ENCODE results near the gene PRSS50. TPM values are rescaled to one million over a fixed set of nuclear protein-coding genes. Genes with fewer than 3 reads are reported as not detected.

The PRSS50 gene
- total RNA-seq, 2 donors from 2014 or later = 2.6 to 3.1 TPM

DNA sequence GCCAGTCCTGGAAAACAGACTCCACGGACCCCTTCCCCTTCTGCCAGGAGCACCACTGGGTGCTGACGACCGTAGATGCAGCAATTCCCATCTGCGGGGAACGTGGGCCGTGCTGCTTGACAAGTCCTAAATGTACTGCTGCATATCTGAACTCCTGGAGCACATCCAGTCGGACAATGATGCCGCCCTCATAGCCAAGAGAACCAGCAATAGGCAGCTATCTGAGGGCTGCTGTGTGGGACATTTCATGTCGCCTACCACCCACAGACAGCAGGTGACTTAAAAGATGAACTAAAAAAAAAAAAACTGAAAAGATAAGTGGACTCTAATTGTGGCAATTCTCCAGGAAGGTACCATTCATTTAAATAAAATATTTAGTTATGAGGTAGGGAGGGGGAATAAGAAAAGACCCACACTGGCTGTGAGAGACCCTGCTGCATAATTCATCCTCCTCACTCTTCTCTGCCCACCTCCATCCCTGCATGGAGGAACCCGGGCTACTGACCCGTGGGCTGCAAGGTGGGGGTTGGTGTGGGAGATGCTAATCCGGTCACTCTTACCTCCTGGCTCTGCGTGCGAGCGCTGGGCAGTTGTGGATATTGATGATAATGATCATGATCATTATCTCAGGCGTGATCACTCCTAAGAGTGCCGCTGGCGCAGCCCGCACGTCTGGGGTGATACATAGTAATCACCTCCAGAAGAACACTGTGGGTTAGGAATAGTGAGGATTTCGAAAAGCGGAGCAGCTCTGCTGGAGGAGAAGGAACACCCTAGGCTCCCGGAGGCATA lies 52.5 kb downstream of the PRSS50 start:
- ATAC-seq (no peak), DNase-seq (no peak)
- Histone ChIP-seq H3K4me1 (peaks cover 15% of the 10 kb centered on the region), H3K4me3 (no peak overlapping the region), H3K27me3 (no peaks in the 10 kb centered on the region), H3K36me3 (replicated peaks in 1 of 2; ENCODE audit: insufficient read depth in 1 of 2, low read depth in 2 of 2) (no peaks in the 10 kb centered on the region), H3K9me3 (no peaks in the 10 kb centered on the region), H3K27ac (no peak overlapping the region)
- TF ChIP-seq, protein P1, sequence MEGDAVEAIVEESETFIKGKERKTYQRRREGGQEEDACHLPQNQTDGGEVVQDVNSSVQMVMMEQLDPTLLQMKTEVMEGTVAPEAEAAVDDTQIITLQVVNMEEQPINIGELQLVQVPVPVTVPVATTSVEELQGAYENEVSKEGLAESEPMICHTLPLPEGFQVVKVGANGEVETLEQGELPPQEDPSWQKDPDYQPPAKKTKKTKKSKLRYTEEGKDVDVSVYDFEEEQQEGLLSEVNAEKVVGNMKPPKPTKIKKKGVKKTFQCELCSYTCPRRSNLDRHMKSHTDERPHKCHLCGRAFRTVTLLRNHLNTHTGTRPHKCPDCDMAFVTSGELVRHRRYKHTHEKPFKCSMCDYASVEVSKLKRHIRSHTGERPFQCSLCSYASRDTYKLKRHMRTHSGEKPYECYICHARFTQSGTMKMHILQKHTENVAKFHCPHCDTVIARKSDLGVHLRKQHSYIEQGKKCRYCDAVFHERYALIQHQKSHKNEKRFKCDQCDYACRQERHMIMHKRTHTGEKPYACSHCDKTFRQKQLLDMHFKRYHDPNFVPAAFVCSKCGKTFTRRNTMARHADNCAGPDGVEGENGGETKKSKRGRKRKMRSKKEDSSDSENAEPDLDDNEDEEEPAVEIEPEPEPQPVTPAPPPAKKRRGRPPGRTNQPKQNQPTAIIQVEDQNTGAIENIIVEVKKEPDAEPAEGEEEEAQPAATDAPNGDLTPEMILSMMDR (IDR thresholded peaks at IDR 0.05) = no peak
- TF ChIP-seq POLR2A (IDR thresholded peaks at IDR 0.05) = no peak
- intact Hi-C loops (cut with DNase I) = no loop called here
- 74 to 80% methylated on average over 19 to 23 of the region's 23 CpGs for WGBS, 2 donors

DNA sequence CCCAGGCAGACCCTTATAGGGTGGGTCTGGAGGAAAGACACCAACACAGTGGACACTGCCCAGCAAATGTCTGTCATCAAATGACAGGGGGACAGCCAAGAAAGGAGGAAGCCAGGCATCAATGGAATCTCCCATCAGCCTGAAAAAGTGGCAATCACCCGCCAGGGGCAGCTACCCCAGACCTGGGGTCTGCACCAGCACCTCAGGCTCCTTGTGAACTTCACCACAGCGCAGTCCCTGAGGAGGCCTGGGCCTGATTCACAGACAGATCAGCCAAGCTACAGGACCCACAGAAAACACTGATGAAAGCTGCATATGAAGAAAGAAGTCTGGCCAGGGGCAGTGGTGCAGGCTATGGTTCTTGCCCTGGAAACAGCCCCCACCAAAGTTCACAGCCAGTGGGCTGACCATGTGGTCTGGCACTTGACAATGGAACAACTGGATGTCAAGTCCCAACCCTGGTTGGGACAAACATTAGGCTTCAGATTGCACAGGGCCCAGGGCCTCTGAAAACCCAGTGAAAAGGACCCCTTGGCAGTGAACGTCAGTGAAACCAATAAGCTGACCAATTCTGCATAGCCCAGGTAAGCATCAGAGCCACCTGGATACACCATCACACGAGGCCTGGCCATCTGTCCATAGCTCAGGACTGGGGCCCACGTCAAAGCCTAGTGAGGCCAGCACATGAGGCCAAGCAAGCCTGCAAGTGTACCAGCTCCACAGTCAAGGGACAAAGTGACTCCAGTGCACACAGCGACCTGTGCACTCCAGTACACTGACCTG lies 53.3 kb downstream of the PRSS50 start:
- H3K4me1 ChIP-seq = peaks cover 15% of the 10 kb centered on the region
- H3K27ac ChIP-seq = no peak overlapping the region
- H3K36me3 ChIP-seq (replicated peaks in 1 of 2; ENCODE audit: insufficient read depth in 1 of 2, low read depth in 2 of 2) = no peaks in the 10 kb centered on the region
- intact Hi-C loops (cut with DNase I) = no loop called here
- TF ChIP-seq, protein P1 (IDR thresholded peaks at IDR 0.05) = no peak
- no peak for TF ChIP-seq POLR2A (IDR thresholded peaks at IDR 0.05)
- no peaks in the 10 kb centered on the region for H3K9me3 ChIP-seq
- H3K27me3 ChIP-seq = no peaks in the 10 kb centered on the region
- no peak for DNase-seq
- H3K4me3 ChIP-seq = no peak overlapping the region
- ATAC-seq = no peak
- WGBS, 2 donors = 83 to 95% methylated on average over 4 to 6 of the region's 6 CpGs

DNA sequence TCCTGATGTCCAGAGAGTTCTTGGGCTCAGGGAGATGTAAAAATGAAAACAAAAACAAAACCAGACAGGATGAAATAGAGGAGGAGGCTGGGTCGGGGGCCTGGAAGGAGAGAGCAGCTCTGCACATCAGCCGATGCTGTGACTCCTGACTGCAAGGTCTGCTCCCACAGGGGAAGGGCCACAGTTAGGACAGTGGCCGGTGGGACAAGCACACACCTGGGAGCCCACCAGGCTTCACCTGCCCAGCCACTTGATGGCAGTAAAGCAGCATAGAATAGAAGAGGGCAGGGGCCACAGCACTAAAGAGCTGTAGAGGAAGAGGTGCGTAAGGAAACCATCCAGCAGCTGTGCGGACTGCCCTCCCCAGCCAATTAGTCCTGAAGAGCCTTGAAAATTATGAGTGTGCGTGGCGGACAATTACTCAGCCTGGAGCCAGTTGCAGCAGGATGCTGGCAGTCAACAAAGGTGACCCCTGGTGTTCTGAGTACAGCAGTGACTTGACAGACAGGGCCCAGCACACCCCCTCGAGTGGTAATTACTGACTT lies 54.0 kb downstream of the PRSS50 start:
- ATAC-seq = no peak
- no peak for DNase-seq
- WGBS, 2 donors = 69 to 83% methylated on average over 8 of the region's 8 CpGs
- Histone ChIP-seq H3K27ac (no peak overlapping the region), H3K36me3 (replicated peaks in 1 of 2; ENCODE audit: insufficient read depth in 1 of 2, low read depth in 2 of 2) (no peaks in the 10 kb centered on the region), H3K9me3 (no peaks in the 10 kb centered on the region), H3K4me1 (peaks cover 15% of the 10 kb centered on the region), H3K4me3 (no peak overlapping the region), H3K27me3 (no peaks in the 10 kb centered on the region)
- intact Hi-C loops (cut with DNase I) = no loop called here
- TF ChIP-seq, protein P1 (IDR thresholded peaks at IDR 0.05) = no peak
- TF ChIP-seq POLR2A (IDR thresholded peaks at IDR 0.05) = no peak

DNA sequence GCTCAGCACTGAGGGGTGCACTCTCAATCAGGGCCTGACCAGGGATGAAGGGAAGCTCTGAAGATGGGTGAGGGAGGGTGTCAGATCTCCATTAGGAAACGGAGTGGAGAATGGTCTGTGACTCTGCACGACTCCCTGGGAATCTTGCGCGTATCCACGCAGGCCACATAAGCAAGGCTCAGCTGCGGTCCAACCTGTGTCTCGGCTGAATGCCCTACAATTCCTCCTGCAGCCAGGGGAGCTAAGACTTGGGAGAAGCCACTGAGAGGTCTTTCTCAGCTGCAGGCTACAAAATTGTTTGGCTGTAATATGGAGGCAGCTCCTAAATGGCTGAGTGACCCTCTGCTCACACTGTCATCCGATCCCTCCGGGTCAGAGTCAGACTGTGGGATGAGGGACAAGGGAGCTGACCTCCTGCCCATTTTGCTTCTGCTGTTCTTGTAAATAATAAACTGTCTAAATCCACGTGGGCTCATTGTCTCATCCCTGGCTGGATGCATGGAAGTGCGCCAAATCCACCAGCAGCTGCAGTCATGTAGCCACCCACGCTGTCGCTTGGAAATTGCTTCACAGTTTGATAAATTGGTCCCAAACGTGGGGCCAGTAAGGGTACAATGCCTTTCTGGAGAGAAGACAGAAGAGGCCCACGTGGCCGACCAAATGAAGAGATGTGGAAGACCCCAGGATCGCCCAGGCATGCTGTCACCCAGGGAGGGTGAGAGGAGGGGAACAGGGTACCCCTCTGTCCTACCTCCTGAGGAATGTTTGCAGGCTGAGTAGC lies 54.7 kb downstream of the PRSS50 start:
- TF ChIP-seq, protein P1 (IDR thresholded peaks at IDR 0.05) = no peak
- TF ChIP-seq POLR2A (IDR thresholded peaks at IDR 0.05) = no peak
- no peaks in the 10 kb centered on the region for H3K9me3 ChIP-seq
- H3K4me1 ChIP-seq = peaks cover 15% of the 10 kb centered on the region
- no peaks in the 10 kb centered on the region for H3K36me3 ChIP-seq (replicated peaks in 1 of 2; ENCODE audit: insufficient read depth in 1 of 2, low read depth in 2 of 2)
- ATAC-seq (no peak), DNase-seq (peak in 2 of 4 donors; percentile 42 to 45)
- H3K4me3 ChIP-seq = no peak overlapping the region
- no peaks in the 10 kb centered on the region for H3K27me3 ChIP-seq
- no peak overlapping the region for H3K27ac ChIP-seq
- intact Hi-C loops (cut with DNase I) = no loop called here
- 61 to 73% methylated on average over 12 to 17 of the region's 17 CpGs for WGBS, 2 donors

Small RNA genes within 50 kb of the gene (small RNA-seq; reads per million reads assigned to genes)
- not detected for gene PRSS45

Other genes starting within 250 kb of the PRSS50 start
- gene RTP3, start 219.9 kb downstream of the PRSS50 start, total RNA-seq = not detected
- 1 to 10 TPM; 1.8 to 2.3 TPM for gene LRRC2, start 151.6 kb downstream of the PRSS50 start, total RNA-seq
- not detected for gene FAM240A, start 105.3 kb downstream of the PRSS50 start, total RNA-seq
- 10 to 100 TPM; 30.3 to 48.5 TPM for gene ALS2CL, start 24.2 kb downstream of the PRSS50 start, total RNA-seq
- not detected for gene TMIE, start 16.5 kb downstream of the PRSS50 start, total RNA-seq
- gene MYL3, start 145.6 kb upstream of the PRSS50 start, total RNA-seq = 10 to 100 TPM in 1 of 2 donors, not detected in 1; 10.4 TPM
- gene PTH1R, start 159.9 kb upstream of the PRSS50 start, total RNA-seq = 1 to 10 TPM; 1.8 to 8.2 TPM

Measured in body of pancreas (tissue), 4 donors.